GM12864 (cell line): ENCODE data around the gene CDK5R2.

ENCODE experiments used
- DNase-seq: peaks from one replicate; pipeline ENCODE4 v3.0.0-alpha.2; 2011; ENCODE audit warnings: low read depth
- H3K4me3 ChIP-seq: 2 replicates; pipeline ENCODE4 v1.5.1; 2011; ENCODE audit warnings: mild to moderate bottlenecking, low read depth, low read length, control low read depth
- TF ChIP-seq, protein P1 (sequence below): IDR thresholded peaks from 2 replicates; pipeline ENCODE4 v1.5.1; 2011; ENCODE audit warnings: low read depth, mild to moderate bottlenecking, moderate library complexity, low read length, control low read depth, inconsistent platforms; ENCODE audit errors: missing control alignments

Gene CDK5R2

DNA sequence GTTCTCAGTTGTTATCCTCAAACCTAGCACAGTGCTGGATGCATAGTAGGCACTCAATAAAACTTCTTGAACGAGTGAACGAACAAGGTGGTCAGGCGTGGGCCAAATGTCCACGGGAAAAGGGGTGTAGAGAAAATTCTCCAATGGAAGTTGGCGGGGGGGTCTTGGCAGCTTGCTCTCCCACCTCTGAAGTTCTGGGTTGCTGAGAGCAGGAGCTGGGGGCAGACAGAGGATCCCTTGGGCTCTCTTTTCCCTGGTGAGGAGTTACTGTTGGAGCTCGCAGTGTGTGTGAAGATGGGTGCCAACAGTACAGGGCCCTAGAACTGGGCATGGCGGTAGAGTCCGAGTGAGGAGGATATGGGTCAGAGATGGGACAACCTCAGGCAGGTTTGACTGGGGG, 36.1 kb downstream of the CDK5R2 start:
- TF ChIP-seq, protein P1, sequence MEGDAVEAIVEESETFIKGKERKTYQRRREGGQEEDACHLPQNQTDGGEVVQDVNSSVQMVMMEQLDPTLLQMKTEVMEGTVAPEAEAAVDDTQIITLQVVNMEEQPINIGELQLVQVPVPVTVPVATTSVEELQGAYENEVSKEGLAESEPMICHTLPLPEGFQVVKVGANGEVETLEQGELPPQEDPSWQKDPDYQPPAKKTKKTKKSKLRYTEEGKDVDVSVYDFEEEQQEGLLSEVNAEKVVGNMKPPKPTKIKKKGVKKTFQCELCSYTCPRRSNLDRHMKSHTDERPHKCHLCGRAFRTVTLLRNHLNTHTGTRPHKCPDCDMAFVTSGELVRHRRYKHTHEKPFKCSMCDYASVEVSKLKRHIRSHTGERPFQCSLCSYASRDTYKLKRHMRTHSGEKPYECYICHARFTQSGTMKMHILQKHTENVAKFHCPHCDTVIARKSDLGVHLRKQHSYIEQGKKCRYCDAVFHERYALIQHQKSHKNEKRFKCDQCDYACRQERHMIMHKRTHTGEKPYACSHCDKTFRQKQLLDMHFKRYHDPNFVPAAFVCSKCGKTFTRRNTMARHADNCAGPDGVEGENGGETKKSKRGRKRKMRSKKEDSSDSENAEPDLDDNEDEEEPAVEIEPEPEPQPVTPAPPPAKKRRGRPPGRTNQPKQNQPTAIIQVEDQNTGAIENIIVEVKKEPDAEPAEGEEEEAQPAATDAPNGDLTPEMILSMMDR: no peak
- no peak overlapping the region for H3K4me3 ChIP-seq
- no peak for DNase-seq

DNA sequence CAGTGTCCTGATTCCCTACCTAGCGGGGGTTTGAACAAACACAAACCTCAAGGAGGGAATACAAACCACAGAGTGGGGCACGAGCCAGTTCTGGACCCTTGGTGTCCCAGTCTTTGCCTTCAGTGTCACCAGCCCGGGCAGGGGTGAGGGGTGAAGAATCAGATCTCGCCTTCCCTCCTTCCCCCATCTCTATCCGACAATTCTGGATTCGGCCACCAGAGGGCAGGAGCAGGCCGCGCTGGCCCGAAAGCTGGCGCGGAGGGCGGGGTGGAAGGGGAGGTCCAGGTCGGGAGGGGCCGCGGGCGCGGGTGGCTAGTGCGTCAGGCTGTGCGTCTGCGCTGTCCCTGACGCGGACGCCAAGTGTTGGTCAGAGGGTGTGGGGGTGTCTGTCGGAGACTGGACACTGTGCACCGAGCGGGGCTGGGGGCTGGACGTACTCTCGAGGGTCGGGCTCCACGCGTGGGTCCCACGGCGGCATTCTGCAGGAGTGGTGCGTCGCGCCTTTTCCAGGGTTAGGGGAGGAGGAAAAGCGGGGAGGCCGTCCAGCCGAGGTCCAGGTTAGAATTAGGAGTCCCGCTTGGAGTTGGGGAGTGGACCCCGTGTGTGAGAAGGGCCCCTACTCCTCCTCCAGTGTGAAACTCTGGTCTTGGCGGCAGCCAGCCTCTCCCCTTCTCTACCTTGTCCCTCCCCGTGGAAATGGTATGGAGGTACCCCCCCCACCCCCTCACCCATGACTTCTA, 36.7 kb downstream of the CDK5R2 start:
- TF ChIP-seq, protein P1: peak; percentile 89
- no peak for DNase-seq
- H3K4me3 ChIP-seq: no peak overlapping the region

DNA sequence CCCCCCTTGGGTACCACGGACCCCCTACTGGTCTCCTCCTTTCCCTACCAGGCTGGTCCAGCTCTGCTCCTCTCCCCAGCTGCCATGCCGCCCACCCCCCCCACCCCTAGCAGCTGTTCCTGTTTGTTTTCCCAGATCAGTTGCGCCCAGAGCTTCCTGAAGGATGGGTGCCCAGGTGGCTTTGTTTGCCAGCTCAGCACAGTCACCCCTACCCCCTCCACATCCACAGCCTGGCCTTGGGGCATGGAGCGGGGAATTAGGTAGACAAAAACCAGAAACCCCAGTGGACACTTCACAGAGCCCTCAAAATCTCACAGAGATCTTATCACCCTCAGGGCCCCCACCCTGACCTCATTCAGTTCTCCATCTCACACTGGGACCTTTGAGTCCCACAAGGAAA, 37.5 kb downstream of the CDK5R2 start:
- no peak overlapping the region for H3K4me3 ChIP-seq
- TF ChIP-seq, protein P1: no peak
- no peak for DNase-seq

DNA sequence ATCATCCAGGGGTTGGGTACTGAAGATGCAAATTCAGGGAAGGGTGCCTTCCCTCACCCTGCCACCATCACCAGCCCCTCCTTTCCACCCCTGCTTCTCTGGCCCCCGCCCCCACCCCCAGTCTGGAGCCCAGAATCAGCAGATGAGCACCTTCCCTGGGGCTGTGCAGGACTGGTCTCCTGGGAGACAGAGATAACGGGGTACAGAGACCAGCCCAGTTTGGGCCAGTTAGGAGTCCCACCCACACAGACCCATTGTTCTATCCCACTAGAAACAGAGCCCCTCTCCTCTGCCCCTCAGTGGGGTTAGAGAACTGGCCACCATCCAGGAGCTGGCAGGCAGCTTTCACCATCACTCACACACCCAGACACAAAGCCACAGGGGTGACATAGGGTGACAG, 38.3 kb downstream of the CDK5R2 start:
- TF ChIP-seq, protein P1: no peak
- H3K4me3 ChIP-seq: no peak overlapping the region
- no peak for DNase-seq

DNA sequence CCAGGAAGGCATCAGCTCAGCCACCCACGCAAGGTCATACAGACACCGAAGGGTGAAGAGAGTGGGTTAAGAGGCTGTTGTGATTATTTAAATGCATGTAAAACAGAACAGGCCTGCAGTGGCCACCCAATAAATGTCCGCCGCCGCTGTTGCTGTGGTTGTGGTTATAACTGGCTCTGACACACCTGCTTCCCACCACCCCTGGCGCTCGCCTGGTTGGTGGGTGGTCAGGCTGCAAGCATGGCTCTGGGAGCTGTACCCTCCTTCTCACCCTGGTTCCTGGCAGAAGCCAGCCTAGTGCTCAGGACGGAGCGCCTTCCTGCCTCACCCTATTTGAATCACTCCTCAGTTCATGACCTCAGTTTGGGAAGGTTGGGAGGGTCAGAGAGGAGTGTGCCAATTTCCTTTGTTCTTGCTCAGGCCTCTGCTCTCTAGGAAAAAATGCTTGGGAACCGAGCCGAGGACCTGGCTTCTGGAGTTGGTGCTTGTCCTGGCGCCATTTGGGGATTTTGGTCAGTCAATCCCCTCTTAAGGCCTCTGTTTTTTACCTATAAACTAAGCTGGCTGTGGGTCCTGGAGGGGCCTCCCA, 39.0 kb downstream of the CDK5R2 start:
- no peak for DNase-seq
- TF ChIP-seq, protein P1: no peak
- H3K4me3 ChIP-seq: no peak overlapping the region

DNA sequence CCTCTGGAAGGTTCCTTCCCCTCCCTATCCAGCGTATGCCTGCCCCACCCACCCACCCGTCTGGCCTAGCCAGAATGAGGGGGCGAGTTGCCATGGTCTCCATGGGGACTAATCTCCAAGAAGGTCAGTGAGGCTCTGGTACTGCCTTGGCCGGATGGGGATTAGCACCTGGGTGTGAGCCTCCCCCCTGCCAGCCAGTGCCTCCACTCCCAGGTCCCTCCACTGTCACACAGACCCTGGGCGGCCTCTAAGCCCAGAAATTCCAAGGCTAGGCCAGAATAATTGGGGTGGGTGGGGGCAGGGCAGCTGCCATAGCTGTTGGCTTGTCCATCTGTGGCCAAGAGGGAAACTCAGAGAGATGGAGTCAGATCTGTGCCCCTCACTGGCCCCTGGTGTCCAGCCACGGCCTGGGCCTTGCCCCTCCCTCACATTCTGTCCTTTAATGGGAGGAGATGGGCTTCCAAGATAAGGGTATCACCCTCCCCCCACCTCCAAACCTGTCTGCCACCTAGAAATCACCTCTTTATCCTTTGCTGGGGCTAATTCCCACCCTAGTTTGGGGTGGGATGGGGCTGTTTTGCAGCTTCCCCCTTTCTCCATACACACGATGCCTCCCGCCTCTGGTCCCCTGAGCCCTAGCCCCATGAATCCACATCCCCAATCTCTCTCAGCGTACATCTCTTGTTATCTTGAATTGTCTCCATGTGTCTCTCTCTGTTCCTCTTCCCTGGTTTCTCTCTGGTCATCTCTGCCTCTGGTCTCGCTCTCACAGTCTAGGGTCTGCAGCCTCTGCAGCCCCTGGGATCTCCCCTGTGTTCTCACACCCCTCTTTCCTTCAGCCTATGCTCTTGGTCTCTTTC, 39.8 kb downstream of the CDK5R2 start:
- DNase-seq: no peak
- H3K4me3 ChIP-seq: no peak overlapping the region
- TF ChIP-seq, protein P1: no peak
